Activated CD8-positive, alpha-beta memory T cell treated with anti-CD3 and anti-CD28 coated beads, Interleukin-2, amount 50 U/mL, for 48 hours (primary cell): ENCODE measurements around the gene CFDP1.

Source experiments
- DNase-seq: peaks from one replicate; pipeline ENCODE4 v3.0.0-alpha.2; 2020

The CFDP1 gene

DNA sequence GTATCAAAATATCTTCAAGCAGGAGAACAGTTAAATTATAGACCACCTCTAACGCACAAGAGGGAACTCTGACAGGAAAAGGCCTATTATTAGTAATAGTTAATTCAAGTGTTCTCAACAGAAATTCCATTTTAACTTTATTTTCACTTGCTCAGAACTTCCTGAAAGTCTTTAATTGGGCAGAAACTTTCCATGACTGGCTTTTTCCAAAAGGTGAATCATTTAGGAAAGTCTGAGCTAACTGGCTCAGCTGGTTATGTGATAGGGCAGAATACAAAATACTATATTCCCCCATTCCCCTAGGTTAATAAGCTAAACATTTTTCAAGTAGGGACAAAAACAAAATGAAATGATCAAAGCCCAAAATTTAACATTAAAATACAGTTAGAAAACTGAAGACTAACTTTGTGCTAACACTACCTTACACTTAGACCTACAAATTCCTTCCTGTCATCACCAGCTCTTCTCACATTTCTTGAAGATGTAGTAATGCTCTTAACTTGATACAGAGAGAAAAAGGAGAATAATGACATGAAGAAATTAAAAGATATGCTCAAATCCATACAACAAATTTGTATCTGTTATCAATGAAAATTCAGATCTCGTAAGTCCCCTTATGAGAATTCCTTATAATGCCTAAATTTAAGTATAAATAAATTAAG, 31.0 kb downstream of the CFDP1 start:
- no peak for DNase-seq

GRCh38 chr16:75401691-75402090, 31.6 kb downstream of the CFDP1 start:
- DNase-seq, result no peak

DNA sequence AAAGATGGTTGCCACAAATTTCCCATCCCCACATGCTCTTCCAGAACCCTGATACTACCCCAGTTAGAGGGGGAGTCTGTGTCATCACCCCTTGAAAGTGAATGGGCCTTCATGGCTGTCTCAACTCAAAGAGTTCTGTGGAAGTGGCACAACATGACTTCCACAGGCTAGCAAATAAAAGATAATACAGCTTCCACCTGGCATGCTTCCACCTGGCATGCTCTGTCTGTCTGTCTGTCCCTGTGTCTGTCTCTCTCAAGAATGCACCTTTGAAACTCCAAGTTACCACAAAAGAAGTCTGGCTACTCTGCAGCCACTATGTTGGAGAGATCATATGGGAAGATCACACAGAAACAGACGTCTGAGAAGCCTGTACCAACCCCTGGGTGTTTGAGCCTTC, 35.0 kb downstream of the CFDP1 start:
- DNase-seq, result no peak

GRCh38 chr16:75394941-75395340, 38.4 kb downstream of the CFDP1 start:
- DNase-seq, result no peak

DNA sequence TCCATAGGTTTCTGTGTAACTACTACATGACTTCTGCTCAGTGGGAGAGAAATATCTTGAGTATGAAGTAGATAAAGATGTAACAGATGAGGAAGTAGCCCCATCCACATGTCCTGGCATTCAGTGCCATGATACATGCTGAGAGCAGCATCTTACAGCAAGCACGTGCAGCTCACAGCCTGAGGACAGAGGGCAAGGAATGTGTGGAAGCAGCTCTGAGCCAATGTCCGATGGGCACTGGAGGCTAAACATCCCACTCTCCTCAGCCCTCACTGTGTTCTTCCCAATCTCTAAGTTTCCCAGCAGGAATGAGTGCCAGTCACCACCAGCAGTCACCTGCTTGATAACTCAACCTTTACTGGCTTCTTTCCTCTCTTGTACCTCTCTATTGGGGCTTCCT, 40.4 kb downstream of the CFDP1 start:
- DNase-seq, result no peak

- no peak for DNase-seq
These were observed 42.2 kb downstream of the CFDP1 start for GRCh38 chr16:75390926-75391653.

DNA sequence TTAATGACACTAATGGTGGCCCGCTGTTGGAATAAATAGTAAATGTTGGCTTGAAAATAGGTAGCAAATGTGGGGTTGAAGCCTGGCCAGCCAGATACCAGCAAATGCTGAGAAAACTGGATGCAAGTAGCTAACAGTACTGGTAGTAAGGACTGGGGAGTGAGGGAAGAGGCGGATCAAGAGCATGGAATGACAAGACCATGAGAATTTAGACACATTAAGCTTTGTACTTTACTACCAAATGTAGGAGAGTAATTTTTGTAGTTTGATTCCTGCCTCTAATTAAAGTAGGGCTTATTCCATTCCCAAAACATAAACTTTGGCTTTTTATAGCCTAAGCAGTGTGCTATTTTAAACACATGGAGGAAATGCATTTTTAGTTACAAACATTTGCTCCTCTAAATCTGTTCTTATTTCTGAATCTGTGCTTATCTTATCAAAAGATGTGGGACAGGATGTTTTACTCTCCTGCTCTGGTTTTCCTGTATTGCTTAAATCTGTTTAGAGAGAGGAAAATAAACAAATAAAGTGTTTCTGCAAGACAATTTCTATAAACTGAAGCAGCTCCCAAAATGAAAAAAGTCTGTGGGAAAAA, 44.1 kb downstream of the CFDP1 start:
- no peak for DNase-seq

DNA sequence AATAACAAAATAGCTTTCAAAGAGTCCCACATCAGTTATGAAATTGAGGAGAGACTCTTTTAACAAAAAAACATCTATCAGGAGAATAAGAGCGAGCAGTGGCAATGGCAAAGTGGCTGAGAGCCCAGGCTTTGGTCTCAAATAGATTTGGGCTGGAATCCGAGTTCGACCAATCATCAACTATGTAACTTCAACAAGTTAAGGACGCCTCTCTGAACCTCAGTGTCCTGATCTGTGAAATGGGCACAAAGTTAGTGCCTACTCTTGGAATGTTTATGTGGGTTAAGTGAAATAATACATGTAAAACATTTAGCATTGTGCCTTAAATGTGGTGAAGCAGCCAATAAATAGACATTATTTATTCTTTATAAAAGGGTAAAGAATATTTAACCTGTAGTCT, 45.4 kb downstream of the CFDP1 start:
- DNase-seq, result no peak

DNA sequence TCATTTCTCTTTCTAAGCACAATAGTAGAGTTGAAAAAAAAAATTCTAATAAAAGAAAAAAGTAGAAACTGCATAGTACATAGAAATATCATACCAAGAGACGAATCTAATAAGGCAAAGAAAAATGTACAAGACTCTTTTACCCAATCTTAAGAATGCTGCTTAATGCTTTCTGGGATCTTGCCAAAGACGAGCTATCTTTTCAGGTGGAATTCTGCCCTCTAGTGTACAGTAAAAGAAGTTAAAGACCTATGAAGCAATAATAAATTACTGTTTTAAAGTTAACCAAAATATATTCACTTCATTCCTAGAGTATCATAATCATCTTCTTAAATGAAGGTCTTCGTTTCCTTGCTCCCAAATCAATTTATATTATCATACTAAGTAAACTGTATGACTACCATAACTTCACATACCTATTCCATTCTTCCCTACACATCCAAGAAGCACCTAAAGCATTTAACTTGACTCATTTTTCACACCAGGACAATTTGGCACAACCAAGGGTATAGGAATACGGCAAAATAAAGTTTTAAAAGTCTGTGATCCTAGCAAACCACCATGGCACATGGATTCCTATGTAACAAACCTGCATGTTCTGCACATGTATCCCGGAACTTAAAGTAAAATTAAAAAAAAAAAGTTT, 47.7 kb downstream of the CFDP1 start:
- DNase-seq, result no peak

- DNase-seq, result no peak
These were observed 50.2 kb downstream of the CFDP1 start for GRCh38 chr16:75383141-75383540.

DNA sequence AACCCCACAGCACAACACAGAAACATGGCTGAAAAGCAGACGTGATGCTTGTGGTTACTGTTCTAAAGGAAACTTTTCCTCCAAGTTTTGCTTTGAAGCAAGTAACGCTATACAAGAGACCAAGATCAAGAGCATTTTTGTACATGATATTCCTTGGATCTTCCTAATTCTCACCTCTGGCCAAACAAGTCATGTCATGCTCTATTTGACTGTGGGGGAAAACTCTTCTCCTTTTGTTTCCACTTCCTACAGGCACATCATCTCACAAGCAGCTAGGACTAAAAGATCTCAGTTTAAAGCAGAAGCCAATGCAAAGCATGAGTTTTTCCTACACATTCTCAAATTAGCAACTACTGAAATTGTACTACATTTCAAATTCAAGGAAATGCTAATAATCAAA, 50.7 kb downstream of the CFDP1 start:
- no peak for DNase-seq

DNA sequence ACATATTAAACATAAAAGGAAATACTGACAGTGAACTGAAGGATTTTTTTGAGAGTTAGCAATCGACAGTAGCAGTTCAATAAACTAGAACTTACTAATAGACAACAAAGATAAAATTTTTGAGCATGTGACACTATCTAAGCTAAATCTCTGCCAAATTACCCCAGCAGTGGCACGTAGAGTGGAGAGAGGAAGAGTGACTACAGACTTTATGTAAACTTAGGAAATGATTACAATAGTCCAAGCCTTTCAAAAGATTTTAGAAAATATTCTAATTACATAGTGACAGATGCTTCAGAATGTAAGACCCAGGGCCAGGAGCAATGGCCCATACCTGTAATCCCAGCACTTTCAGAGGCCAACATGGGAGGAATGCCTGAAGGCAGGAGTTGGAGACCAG, 52.4 kb downstream of the CFDP1 start:
- no peak for DNase-seq

GRCh38 chr16:75379911-75380847, 53.1 kb downstream of the CFDP1 start:
- DNase-seq, result no peak

DNA sequence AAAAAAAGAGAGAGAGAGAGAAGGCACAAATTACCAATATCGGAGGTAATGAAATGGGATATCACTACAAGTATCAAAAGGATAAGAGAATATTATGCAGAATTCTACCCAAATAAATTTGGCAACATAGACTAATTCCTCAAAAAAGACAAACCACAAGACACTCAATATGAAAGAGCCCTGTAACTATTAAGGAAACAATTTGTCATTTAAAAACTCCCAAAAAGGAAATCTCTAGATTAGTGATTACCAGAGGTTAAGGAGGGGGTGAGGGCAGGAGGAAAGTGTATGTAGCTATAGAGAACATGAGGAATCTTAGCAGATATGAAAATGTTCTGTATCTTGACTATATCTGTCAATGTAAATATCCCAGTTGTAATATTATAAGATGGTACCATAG, 54.0 kb downstream of the CFDP1 start:
- no peak for DNase-seq

- no peak for DNase-seq
These were observed 54.7 kb downstream of the CFDP1 start for GRCh38 chr16:75378616-75379015.

DNA sequence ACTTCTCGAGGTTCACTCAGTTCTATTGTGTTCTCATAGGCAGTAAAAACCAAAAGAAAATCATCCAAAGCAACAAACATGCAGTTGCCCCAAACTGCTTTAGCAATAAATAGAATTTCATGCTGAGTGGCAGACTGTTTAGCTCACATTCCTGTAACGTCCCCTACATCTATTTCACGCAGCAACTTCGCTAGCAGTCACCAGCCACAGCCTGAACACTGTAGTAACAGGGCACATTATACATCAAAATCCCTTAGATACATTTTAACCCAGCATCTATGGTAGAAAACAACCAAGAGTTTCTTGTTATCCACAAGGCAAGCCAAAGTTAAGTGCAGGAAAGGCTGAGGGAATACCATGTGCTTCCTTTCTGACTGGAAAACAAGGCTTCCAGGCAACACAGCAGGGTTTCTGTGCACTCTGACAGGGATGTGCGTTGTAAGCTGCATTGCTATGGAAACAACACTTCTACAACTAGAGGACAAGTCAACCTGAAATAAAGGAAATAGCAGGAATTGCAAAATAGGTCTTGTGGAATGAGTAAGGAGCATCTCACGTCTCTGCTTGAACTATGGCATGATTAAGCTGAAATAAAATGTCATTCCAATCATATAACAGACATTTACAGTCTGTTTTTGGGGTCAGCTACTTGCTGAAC, 55.4 kb downstream of the CFDP1 start:
- DNase-seq, result no peak

DNA sequence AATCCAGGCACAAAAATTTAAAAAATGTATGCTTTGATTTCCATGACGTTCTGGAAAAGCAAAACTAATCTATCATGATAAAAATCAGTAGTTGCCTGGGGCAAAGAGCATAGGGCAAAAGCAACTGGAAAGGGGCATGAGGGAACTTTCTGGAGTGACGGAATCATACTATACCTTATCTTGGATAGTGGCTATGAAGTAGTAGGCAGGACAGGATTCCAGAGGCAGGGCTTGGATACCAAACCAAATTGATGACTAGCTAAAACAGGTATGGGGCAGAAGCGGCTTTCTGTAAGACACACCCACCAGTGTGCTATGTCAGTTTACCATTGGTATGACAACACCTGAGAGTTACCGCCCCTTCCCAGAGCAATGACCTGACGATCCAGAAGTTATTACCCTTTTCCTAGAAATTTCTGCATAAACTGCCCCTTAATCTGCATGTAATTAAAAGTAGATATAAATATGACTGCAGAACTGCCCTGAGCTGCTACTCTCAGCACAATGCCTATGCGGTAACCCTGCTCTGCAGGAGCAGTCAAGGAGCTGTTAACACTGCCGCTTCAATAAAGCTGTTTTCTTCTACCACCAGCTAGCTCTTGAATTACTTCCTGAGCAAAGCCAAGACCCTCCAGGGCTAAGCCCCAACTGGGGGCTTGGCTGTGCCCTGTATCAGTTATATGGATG, 56.7 kb downstream of the CFDP1 start:
- DNase-seq, result no peak

GRCh38 chr16:75374388-75374787, 58.9 kb downstream of the CFDP1 start:
- no peak for DNase-seq

GRCh38 chr16:75372236-75372856, 61.0 kb downstream of the CFDP1 start:
- DNase-seq, result no peak

GRCh38 chr16:75371171-75371570, 62.1 kb downstream of the CFDP1 start:
- no peak for DNase-seq

DNA sequence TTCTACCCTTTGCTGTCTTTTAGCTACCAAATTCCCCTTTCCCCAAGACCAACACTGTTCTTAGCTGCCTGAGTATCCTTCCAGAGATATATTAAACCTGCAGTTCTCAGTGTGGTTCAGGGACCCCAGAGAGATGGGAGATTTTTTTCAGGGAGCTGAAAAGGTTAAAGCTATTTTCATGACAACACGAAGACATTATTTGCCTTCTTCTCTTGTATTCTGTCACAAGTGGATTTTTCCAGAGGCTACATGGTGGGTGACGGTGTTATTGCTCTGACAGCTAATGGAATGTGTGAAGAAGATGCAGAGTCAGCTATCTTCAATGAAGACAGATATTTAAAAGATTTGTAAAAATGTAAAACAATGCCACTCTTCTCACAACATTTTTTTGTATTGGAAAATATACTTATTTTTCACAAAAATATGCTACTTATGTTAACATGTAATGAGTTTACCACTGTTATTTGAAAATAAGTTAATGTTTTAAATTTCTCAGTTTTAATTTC, 69.0 kb downstream of the CFDP1 start:
- no peak for DNase-seq
